Gastrocnemius medialis (tissue), 4 donors: ENCODE results near the gene CGNL1.

Experiments used
- CTCF ChIP-seq, 5 experiments: fragments of 450-650 bp in 3 of 5; fragments of 200-600 bp in 2 of 5; sonication (generic) in 2 of 5; IDR thresholded peaks in 4 of 5; conservative IDR thresholded peaks in 1 of 5; 1 replicate in 4 of 5; 2 replicates in 1 of 5; pipeline ENCODE4 v1.5.1; 2016 to 2019; ENCODE audit warnings: antibody characterized with exemption in 5 of 5, mild to moderate bottlenecking in 3 of 5, moderate library complexity in 3 of 5
- POLR2A ChIP-seq, 2 donors: fragments of 450-650 bp; IDR thresholded peaks; one replicate each; pipeline ENCODE4 v1.6.1; 2017; ENCODE audit warnings: antibody characterized with exemption in 2 of 2, mild to moderate bottlenecking in 2 of 2, moderate library complexity in 2 of 2

- no peak for TF ChIP-seq CTCF (IDR thresholded peaks at IDR 0.05 in 4 of 5, conservative IDR thresholded peaks at IDR 0.05 in 1 of 5)
- TF ChIP-seq POLR2A (IDR thresholded peaks at IDR 0.05), result no peak
Measured at GRCh38 chr15:57376696-57377477, 582 bp downstream of the CGNL1 start.
